Stimulated activated CD4-positive, alpha-beta T cell treated with anti-CD3 and anti-CD28 coated beads, Interleukin-1b, Interleukin-23, amount 100 ng/mL, for 1 hour (primary cell): ENCODE measurements around the gene DEFB108B.
"Not testable (repeated sequence)": the region's sequence is repeated elsewhere in the genome, so short reads cannot be mapped to it uniquely, and the experiment has no call there.

Source experiments
- DNase-seq, 2 donors: peaks; one replicate each; pipeline ENCODE4 v3.0.0-alpha.2; 2020; ENCODE audit warnings: low read depth in 2 of 2

The DEFB108B gene

GRCh38 chr11:71832811-71833210, at the start of gene DEFB108B:
Gene DEFB108B, plus strand, starts transcription at chr11:71833200. Its CDS starts 0 bp downstream, at chr11:71833200.
- not testable (repeated sequence) for DNase-seq

GRCh38 chr11:71786114-71786847, 46.7 kb upstream of the DEFB108B start:
- DNase-seq, result not testable (repeated sequence)

- peak; percentile 98 to 99 for DNase-seq
These were observed 46.2 kb upstream of the DEFB108B start for GRCh38 chr11:71786848-71787097.

GRCh38 chr11:71787098-71787823, 45.7 kb upstream of the DEFB108B start:
- DNase-seq, result peak; percentile 72 to 92

GRCh38 chr11:71787824-71788454, 45.1 kb upstream of the DEFB108B start:
- DNase-seq, result not testable (repeated sequence)

GRCh38 chr11:71789444-71790196, 43.4 kb upstream of the DEFB108B start:
- not testable (repeated sequence) for DNase-seq

- not testable (repeated sequence) for DNase-seq
These were observed 41.9 kb upstream of the DEFB108B start for GRCh38 chr11:71791111-71791510.

- peak in 1 of 2 donors; percentile 21 for DNase-seq
These were observed 40.3 kb upstream of the DEFB108B start for GRCh38 chr11:71792621-71793235.

GRCh38 chr11:71794386-71795040, 38.5 kb upstream of the DEFB108B start:
- DNase-seq, result not testable (repeated sequence)

- DNase-seq, result not testable (repeated sequence)
These were observed 37.8 kb upstream of the DEFB108B start for GRCh38 chr11:71795236-71795635.

- DNase-seq, result not testable (repeated sequence)
These were observed 37.0 kb upstream of the DEFB108B start for GRCh38 chr11:71796016-71796415.

GRCh38 chr11:71796781-71797180, 36.2 kb upstream of the DEFB108B start:
- DNase-seq, result not testable (repeated sequence)

- not testable (repeated sequence) for DNase-seq
These were observed 33.4 kb upstream of the DEFB108B start for GRCh38 chr11:71799556-71800128.

- DNase-seq, result peak; percentile 59 to 80
These were observed 32.6 kb upstream of the DEFB108B start for GRCh38 chr11:71800335-71800953.

GRCh38 chr11:71801026-71801425, 32.0 kb upstream of the DEFB108B start:
- DNase-seq, result not testable (repeated sequence)

- not testable (repeated sequence) for DNase-seq
These were observed 30.1 kb upstream of the DEFB108B start for GRCh38 chr11:71802874-71803273.

- DNase-seq, result not testable (repeated sequence)
These were observed 28.6 kb upstream of the DEFB108B start for GRCh38 chr11:71804158-71804947.

- DNase-seq, result not testable (repeated sequence)
These were observed 20.5 kb upstream of the DEFB108B start for GRCh38 chr11:71812529-71812928.
